Stimulated activated CD8-positive, alpha-beta memory T cell treated with anti-CD3 and anti-CD28 coated beads, Interleukin-4, amount 100 ng/mL, for 24 hours (primary cell): Measurements from ENCODE around the gene SLC12A7.
"Not testable (repeated sequence)": the region's sequence is repeated elsewhere in the genome, so short reads cannot be mapped to it uniquely, and the experiment has no call there.

Source experiments
- DNase-seq: peaks from one replicate; pipeline ENCODE4 v3.0.0-alpha.2; 2020; ENCODE audit warnings: low read depth

The SLC12A7 gene

GRCh38 chr5:1095990-1096363 is 15.9 kb downstream of the SLC12A7 start:
- DNase-seq: no peak

- DNase-seq: no peak
Measured at GRCh38 chr5:1095302-1095989, 16.4 kb downstream of the SLC12A7 start.

GRCh38 chr5:1094670-1095190 is 17.1 kb downstream of the SLC12A7 start:
- DNase-seq: no peak

GRCh38 chr5:1093361-1093760 is 18.5 kb downstream of the SLC12A7 start:
- DNase-seq: no peak

GRCh38 chr5:1092122-1092521 is 19.7 kb downstream of the SLC12A7 start:
- no peak for DNase-seq

GRCh38 chr5:1091632-1092031 is 20.2 kb downstream of the SLC12A7 start:
- DNase-seq: no peak

GRCh38 chr5:1090538-1090937 is 21.3 kb downstream of the SLC12A7 start:
- no peak for DNase-seq

- no peak for DNase-seq
Measured at GRCh38 chr5:1089621-1090040, 22.2 kb downstream of the SLC12A7 start.

- no peak for DNase-seq
Measured at GRCh38 chr5:1089146-1089545, 22.7 kb downstream of the SLC12A7 start.

- DNase-seq: no peak
Measured at GRCh38 chr5:1088726-1089125, 23.1 kb downstream of the SLC12A7 start.

- DNase-seq: no peak
Measured at GRCh38 chr5:1088031-1088430, 23.8 kb downstream of the SLC12A7 start.

GRCh38 chr5:1087428-1087827 is 24.4 kb downstream of the SLC12A7 start:
- DNase-seq: no peak

GRCh38 chr5:1086871-1087270 is 25.0 kb downstream of the SLC12A7 start:
- no peak for DNase-seq

- no peak for DNase-seq
Measured at GRCh38 chr5:1086137-1086536, 25.7 kb downstream of the SLC12A7 start.

GRCh38 chr5:1085391-1085790 is 26.5 kb downstream of the SLC12A7 start:
- DNase-seq: no peak

GRCh38 chr5:1083823-1084605 is 27.8 kb downstream of the SLC12A7 start:
- DNase-seq: no peak

- not testable (repeated sequence) for DNase-seq
Measured at GRCh38 chr5:1083026-1083425, 28.8 kb downstream of the SLC12A7 start.

GRCh38 chr5:1081519-1081918 is 30.3 kb downstream of the SLC12A7 start:
- DNase-seq: no peak

GRCh38 chr5:1080432-1080831 is 31.4 kb downstream of the SLC12A7 start:
- DNase-seq: no peak

- DNase-seq: no peak
Measured at GRCh38 chr5:1079961-1080360, 31.9 kb downstream of the SLC12A7 start.

GRCh38 chr5:1079486-1079885 is 32.4 kb downstream of the SLC12A7 start:
- DNase-seq: no peak

- DNase-seq: no peak
Measured at GRCh38 chr5:1078851-1079250, 33.0 kb downstream of the SLC12A7 start.

GRCh38 chr5:1078206-1078605 is 33.7 kb downstream of the SLC12A7 start:
- no peak for DNase-seq
